ENCODE data around the gene SLC5A9. TPM values are rescaled to one million over a fixed set of nuclear protein-coding genes. Genes with fewer than 3 reads are reported as not detected.

Gene SLC5A9
- total RNA-seq, 1 donor from 2014 or later, result not detected

- no peak overlapping the region for H3K4me3 ChIP-seq (ENCODE audit: insufficient read depth, low read depth, low read length)
- Mint-ChIP-seq H3K27me3 (ENCODE audit: low read depth, unreplicated experiment) (peaks cover 21% of the 10 kb centered on the region), H3K4me3 (ENCODE audit: unreplicated experiment) (no peak overlapping the region), H3K36me3 (ENCODE audit: low read depth, unreplicated experiment) (no peaks in the 10 kb centered on the region), H3K4me1 (ENCODE audit: low read depth, unreplicated experiment) (no peaks in the 10 kb centered on the region), H3K27ac (ENCODE audit: unreplicated experiment) (no peak overlapping the region), H3K9me3 (ENCODE audit: unreplicated experiment) (no peaks in the 10 kb centered on the region)
- no peak for FAIRE-seq
- no peak for TF ChIP-seq EZH2 (IDR thresholded peaks at IDR 0.05; ENCODE audit: insufficient read depth, low read length)
- TF ChIP-seq CTCF (IDR thresholded peaks at IDR 0.05; ENCODE audit: insufficient read depth, low read depth, low read length), result no peak
- H4K20me1 ChIP-seq (ENCODE audit: insufficient read depth, low read length), result no peaks in the 10 kb centered on the region
- no peaks in the 10 kb centered on the region for H3K9me3 ChIP-seq (ENCODE audit: insufficient read depth, low read depth, low read length)
- no peak overlapping the region for H2AFZ ChIP-seq (ENCODE audit: low read depth, low read length)
- no peak overlapping the region for H3K9ac ChIP-seq (ENCODE audit: low read length)
- H3K27ac ChIP-seq (ENCODE audit: low read depth, low read length), result no peak overlapping the region
- no peaks in the 10 kb centered on the region for H3K36me3 ChIP-seq (ENCODE audit: insufficient read depth, low read length)
- DNase-seq (ENCODE audit: low read depth), result no peak
- H3K4me2 ChIP-seq (ENCODE audit: low read length), result no peak overlapping the region
- H3K27me3 ChIP-seq (ENCODE audit: insufficient read depth, low read length), result no peaks in the 10 kb centered on the region
- no peaks in the 10 kb centered on the region for H3K4me1 ChIP-seq (ENCODE audit: insufficient read depth, low read length)
- no peaks in the 10 kb centered on the region for H3K79me2 ChIP-seq (ENCODE audit: insufficient read depth, low read length)
Observed at GRCh38 chr1:48223366-48224240, 1.1 kb downstream of the SLC5A9 start.

GRCh38 chr1:48224791-48225190 is 2.3 kb downstream of the SLC5A9 start:
- Histone ChIP-seq H3K9ac (ENCODE audit: low read length) (no peak overlapping the region), H3K4me1 (ENCODE audit: insufficient read depth, low read length) (no peaks in the 10 kb centered on the region), H4K20me1 (ENCODE audit: insufficient read depth, low read length) (no peaks in the 10 kb centered on the region), H3K4me3 (ENCODE audit: insufficient read depth, low read depth, low read length) (no peak overlapping the region), H3K27ac (ENCODE audit: low read depth, low read length) (no peak overlapping the region), H3K27me3 (ENCODE audit: insufficient read depth, low read length) (no peaks in the 10 kb centered on the region), H3K36me3 (ENCODE audit: insufficient read depth, low read length) (no peaks in the 10 kb centered on the region), H3K79me2 (ENCODE audit: insufficient read depth, low read length) (no peaks in the 10 kb centered on the region), H2AFZ (ENCODE audit: low read depth, low read length) (no peak overlapping the region), H3K4me2 (ENCODE audit: low read length) (no peak overlapping the region), H3K9me3 (ENCODE audit: insufficient read depth, low read depth, low read length) (no peaks in the 10 kb centered on the region)
- FAIRE-seq (no peak), DNase-seq (ENCODE audit: low read depth) (no peak)
- H3K27ac Mint-ChIP-seq (ENCODE audit: unreplicated experiment), result no peak overlapping the region
- H3K36me3 Mint-ChIP-seq (ENCODE audit: low read depth, unreplicated experiment), result no peaks in the 10 kb centered on the region
- H3K4me1 Mint-ChIP-seq (ENCODE audit: low read depth, unreplicated experiment), result no peaks in the 10 kb centered on the region
- H3K4me3 Mint-ChIP-seq (ENCODE audit: unreplicated experiment), result no peak overlapping the region
- no peaks in the 10 kb centered on the region for H3K9me3 Mint-ChIP-seq (ENCODE audit: unreplicated experiment)
- no peak for TF ChIP-seq EZH2 (IDR thresholded peaks at IDR 0.05; ENCODE audit: insufficient read depth, low read length)
- H3K27me3 Mint-ChIP-seq (ENCODE audit: low read depth, unreplicated experiment), result peaks cover 21% of the 10 kb centered on the region

GRCh38 chr1:48225579-48225978 is 3.1 kb downstream of the SLC5A9 start:
- H3K4me2 ChIP-seq (ENCODE audit: low read length), result no peak overlapping the region
- FAIRE-seq, result no peak
- H3K4me1 Mint-ChIP-seq (ENCODE audit: low read depth, unreplicated experiment), result no peaks in the 10 kb centered on the region
- no peaks in the 10 kb centered on the region for H3K9me3 Mint-ChIP-seq (ENCODE audit: unreplicated experiment)
- H3K4me1 ChIP-seq (ENCODE audit: insufficient read depth, low read length), result no peaks in the 10 kb centered on the region
- H4K20me1 ChIP-seq (ENCODE audit: insufficient read depth, low read length), result no peaks in the 10 kb centered on the region
- no peak overlapping the region for H3K27ac Mint-ChIP-seq (ENCODE audit: unreplicated experiment)
- H3K27ac ChIP-seq (ENCODE audit: low read depth, low read length), result no peak overlapping the region
- H3K4me3 Mint-ChIP-seq (ENCODE audit: unreplicated experiment), result no peak overlapping the region
- peaks cover 28% of the 10 kb centered on the region for H3K27me3 Mint-ChIP-seq (ENCODE audit: low read depth, unreplicated experiment)
- DNase-seq (ENCODE audit: low read depth), result no peak
- no peaks in the 10 kb centered on the region for H3K36me3 ChIP-seq (ENCODE audit: insufficient read depth, low read length)
- no peaks in the 10 kb centered on the region for H3K27me3 ChIP-seq (ENCODE audit: insufficient read depth, low read length)
- no peaks in the 10 kb centered on the region for H3K36me3 Mint-ChIP-seq (ENCODE audit: low read depth, unreplicated experiment)
- H2AFZ ChIP-seq (ENCODE audit: low read depth, low read length), result no peak overlapping the region
- TF ChIP-seq CTCF (IDR thresholded peaks at IDR 0.05; ENCODE audit: insufficient read depth, low read depth, low read length) (no peak), EZH2 (IDR thresholded peaks at IDR 0.05; ENCODE audit: insufficient read depth, low read length) (no peak)
- no peak overlapping the region for H3K4me3 ChIP-seq (ENCODE audit: insufficient read depth, low read depth, low read length)
- no peaks in the 10 kb centered on the region for H3K9me3 ChIP-seq (ENCODE audit: insufficient read depth, low read depth, low read length)
- no peaks in the 10 kb centered on the region for H3K79me2 ChIP-seq (ENCODE audit: insufficient read depth, low read length)
- H3K9ac ChIP-seq (ENCODE audit: low read length), result no peak overlapping the region

All from astrocyte (in vitro differentiated cells and primary cell).